Activated T-helper 1 cell treated with anti-CD3 and anti-CD28 coated beads, Interleukin-12 subunit alpha, Interleukin-12 subunit beta, Interleukin-2, Interleukin-4 antibody, amounts not matched to agents 30 ng/mL and 10 ng/mL and 1 ng/mL, durations not matched to agents 14 hours and 24 hours and 36 hours (primary cell): Measurements from ENCODE around the gene CAPG. TPM values are rescaled to one million over a fixed set of nuclear protein-coding genes. Genes with fewer than 3 reads are reported as not detected.
A peak's percentile ranks its signal among the peaks of the same experiment; 100 is the strongest.
"Not testable (repeated sequence)": the region's sequence is repeated elsewhere in the genome, so short reads cannot be mapped to it uniquely, and the experiment has no call there.

Source experiments
- DNase-seq: peaks from one replicate; pipeline ENCODE4 v3.0.0; 2021; ENCODE audit warnings: low spot score
- H3K27ac Mint-ChIP-seq: one replicate; pipeline ENCODE4 v1.8.0; 2021; ENCODE audit warnings: mild to moderate bottlenecking, mixed read lengths
- H3K27me3 Mint-ChIP-seq: one replicate; pipeline ENCODE4 v1.8.0; 2022; ENCODE audit warnings: mild to moderate bottlenecking, moderate library complexity, mixed read lengths; ENCODE audit not compliant: insufficient read depth
- H3K36me3 Mint-ChIP-seq: one replicate; pipeline ENCODE4 v1.8.0; 2021; ENCODE audit warnings: low read depth, mixed read lengths
- H3K4me1 Mint-ChIP-seq: one replicate; pipeline ENCODE4 v1.8.0; 2021; ENCODE audit warnings: low read depth, mixed read lengths
- H3K4me3 Mint-ChIP-seq: one replicate; pipeline ENCODE4 v1.8.0; 2021; ENCODE audit warnings: mild to moderate bottlenecking, moderate library complexity, mixed read lengths
- H3K9me3 Mint-ChIP-seq: one replicate; pipeline ENCODE4 v1.8.0; 2021; ENCODE audit warnings: mixed read lengths
- intact Hi-C: fragments of 100-400 bp; cut with micrococcal nuclease; formaldehyde crosslinking; loops from one replicate; pipeline ENCODE4 v1.15.1; 2024
- total RNA-seq: library from RNA; stranded (reverse); gene quantifications from 2 replicates; pipeline ENCODE4 v1.2.3, GENCODE V29; 2022

The CAPG gene
- total RNA-seq, 1 donor from 2014 or later: 35.5 TPM

DNA sequence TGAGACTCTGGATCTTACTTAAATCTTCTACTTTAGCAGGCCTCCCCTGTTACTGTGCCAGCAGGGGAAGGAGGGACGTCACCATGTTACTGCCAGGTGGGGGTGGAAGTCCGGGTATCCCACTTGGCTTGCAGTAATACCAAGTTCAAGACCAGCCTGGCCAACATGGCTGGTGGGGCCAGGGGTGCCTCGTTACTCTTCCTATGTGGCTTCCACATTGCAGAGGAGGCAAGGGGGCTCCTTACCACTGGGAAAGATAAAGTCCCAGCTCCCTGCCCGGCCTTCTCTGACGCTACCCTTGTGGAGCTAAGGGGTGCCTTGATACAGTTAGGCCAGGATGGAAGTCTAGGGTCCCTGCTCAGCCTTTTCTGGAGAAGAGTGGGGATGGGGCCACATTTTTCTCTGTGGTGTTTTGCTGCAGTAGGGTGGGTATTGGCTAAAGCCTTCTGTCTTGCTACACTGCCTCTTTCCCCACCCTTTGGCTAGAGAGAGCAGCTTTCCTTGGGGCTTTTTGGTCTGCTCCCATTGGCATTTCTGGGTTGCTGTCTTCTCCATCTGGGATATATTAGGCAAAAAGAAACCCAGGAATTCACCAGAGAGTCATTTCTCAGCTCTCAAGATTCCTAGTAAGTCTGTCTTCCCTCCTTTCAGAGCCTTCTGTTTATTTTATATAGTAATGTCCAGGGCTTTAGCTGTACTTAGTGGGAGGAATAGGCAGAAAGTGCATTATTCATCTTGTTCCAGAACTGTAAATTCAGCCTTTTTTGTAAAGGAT is 33.7 kb downstream of the CAPG start:
- no peak overlapping the region for H3K4me3 Mint-ChIP-seq
- DNase-seq: no peak
- no peaks in the 10 kb centered on the region for H3K27me3 Mint-ChIP-seq
- no peak overlapping the region for H3K27ac Mint-ChIP-seq
- intact Hi-C loops: no loop called here
- peaks cover 8% of the 10 kb centered on the region for H3K9me3 Mint-ChIP-seq
- no peaks in the 10 kb centered on the region for H3K4me1 Mint-ChIP-seq
- H3K36me3 Mint-ChIP-seq: peaks cover 45% of the 10 kb centered on the region

- no peaks in the 10 kb centered on the region for H3K9me3 Mint-ChIP-seq
- peaks cover 17% of the 10 kb centered on the region for H3K36me3 Mint-ChIP-seq
- H3K27me3 Mint-ChIP-seq: no peaks in the 10 kb centered on the region
- no peaks in the 10 kb centered on the region for H3K4me1 Mint-ChIP-seq
- intact Hi-C loops: no loop called here
- H3K4me3 Mint-ChIP-seq: no peak overlapping the region
- no peak overlapping the region for H3K27ac Mint-ChIP-seq
- DNase-seq: no peak
Observed at GRCh38 chr2:85371045-85371444, 39.1 kb downstream of the CAPG start.

DNA sequence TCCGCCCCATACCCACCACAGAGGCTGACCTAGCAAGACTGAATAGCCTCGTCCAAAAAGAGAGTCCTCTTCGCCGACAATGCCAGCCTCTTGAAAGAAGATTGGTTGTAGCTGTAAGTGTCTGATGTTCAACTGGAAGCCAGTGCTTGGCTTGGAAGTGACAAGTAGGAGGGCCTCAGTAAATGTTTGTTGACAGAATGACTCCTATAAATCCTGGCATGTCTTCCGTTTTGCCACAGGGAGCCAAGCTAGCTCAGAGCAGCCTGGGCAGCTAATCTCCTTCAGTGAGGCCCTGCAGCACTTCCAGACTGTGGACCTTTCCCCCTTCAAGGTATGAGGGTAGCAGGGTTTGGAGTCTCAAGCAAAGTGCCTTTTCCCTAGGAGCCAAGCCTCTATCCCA is 40.7 kb downstream of the CAPG start:
- no peaks in the 10 kb centered on the region for H3K9me3 Mint-ChIP-seq
- peaks cover 8% of the 10 kb centered on the region for H3K36me3 Mint-ChIP-seq
- no peak overlapping the region for H3K4me3 Mint-ChIP-seq
- H3K27me3 Mint-ChIP-seq: no peaks in the 10 kb centered on the region
- no peaks in the 10 kb centered on the region for H3K4me1 Mint-ChIP-seq
- DNase-seq: no peak
- intact Hi-C loops: no loop called here
- H3K27ac Mint-ChIP-seq: no peak overlapping the region

GRCh38 chr2:85368921-85369320 is 41.2 kb downstream of the CAPG start:
- DNase-seq: no peak
- H3K36me3 Mint-ChIP-seq: peaks cover 6% of the 10 kb centered on the region
- intact Hi-C loops: no loop called here
- H3K27ac Mint-ChIP-seq: no peak overlapping the region
- no peaks in the 10 kb centered on the region for H3K4me1 Mint-ChIP-seq
- no peaks in the 10 kb centered on the region for H3K9me3 Mint-ChIP-seq
- H3K4me3 Mint-ChIP-seq: no peak overlapping the region
- H3K27me3 Mint-ChIP-seq: no peaks in the 10 kb centered on the region

GRCh38 chr2:85367180-85367579 is 43.0 kb downstream of the CAPG start:
- no peak overlapping the region for H3K4me3 Mint-ChIP-seq
- no peaks in the 10 kb centered on the region for H3K9me3 Mint-ChIP-seq
- no peak overlapping the region for H3K27ac Mint-ChIP-seq
- no peaks in the 10 kb centered on the region for H3K4me1 Mint-ChIP-seq
- DNase-seq: no peak
- intact Hi-C loops: no loop called here
- peaks cover 14% of the 10 kb centered on the region for H3K36me3 Mint-ChIP-seq
- no peaks in the 10 kb centered on the region for H3K27me3 Mint-ChIP-seq

GRCh38 chr2:85362653-85363387 is 47.3 kb downstream of the CAPG start:
- H3K4me3 Mint-ChIP-seq, H3K4me1 Mint-ChIP-seq: not testable (repeated sequence)

GRCh38 chr2:85357736-85358135 is 52.4 kb downstream of the CAPG start:
- peaks cover 42% of the 10 kb centered on the region for H3K4me1 Mint-ChIP-seq
- H3K4me3 Mint-ChIP-seq: no peak overlapping the region

More at GRCh38 chr2:85362653-85363387, 47.3 kb downstream of the CAPG start:
- H3K36me3 Mint-ChIP-seq: peaks cover 22% of the 10 kb centered on the region
- H3K9me3 Mint-ChIP-seq, DNase-seq, H3K27me3 Mint-ChIP-seq, intact Hi-C loops, H3K27ac Mint-ChIP-seq: not testable (repeated sequence)

DNA sequence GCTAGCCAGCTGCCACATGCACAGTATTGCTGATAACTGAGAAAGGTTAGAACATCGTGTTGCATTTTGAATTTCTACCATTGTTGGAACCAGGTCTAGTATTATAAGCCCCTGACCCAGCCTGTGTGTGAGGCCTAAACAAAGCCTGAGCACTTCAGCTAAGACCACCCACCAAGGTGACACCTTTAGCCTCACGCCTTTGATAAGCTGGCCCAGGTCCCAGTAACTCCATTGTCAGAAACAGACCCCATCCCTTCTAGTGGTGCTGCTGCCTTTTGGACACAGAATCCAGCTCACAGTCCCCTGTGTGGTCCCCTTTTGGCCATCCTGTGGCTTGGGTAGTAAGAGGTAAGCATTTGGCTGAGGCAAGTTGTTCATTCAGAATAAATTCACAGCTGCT is 54.0 kb downstream of the CAPG start:
- intact Hi-C loops: loop anchor here (10.0 kb wide), 1 partner anchor 839 kb away; the partner anchor contains the start of genes IMMT and MRPL35
- H3K27ac Mint-ChIP-seq: no peak overlapping the region
- H3K4me3 Mint-ChIP-seq: no peak overlapping the region
- H3K9me3 Mint-ChIP-seq: no peaks in the 10 kb centered on the region
- peaks cover 23% of the 10 kb centered on the region for H3K36me3 Mint-ChIP-seq
- no peak for DNase-seq
- peaks cover 44% of the 10 kb centered on the region for H3K4me1 Mint-ChIP-seq
- no peaks in the 10 kb centered on the region for H3K27me3 Mint-ChIP-seq

More at GRCh38 chr2:85357736-85358135, 52.4 kb downstream of the CAPG start:
- intact Hi-C loops: loop anchor here (10.0 kb wide), 1 partner anchor 837 kb away; the partner anchor contains the start of genes IMMT and MRPL35
- DNase-seq: no peak
- Mint-ChIP-seq H3K9me3 (no peaks in the 10 kb centered on the region), H3K27me3 (no peaks in the 10 kb centered on the region), H3K36me3 (peaks cover 29% of the 10 kb centered on the region), H3K27ac (no peak overlapping the region)

DNA sequence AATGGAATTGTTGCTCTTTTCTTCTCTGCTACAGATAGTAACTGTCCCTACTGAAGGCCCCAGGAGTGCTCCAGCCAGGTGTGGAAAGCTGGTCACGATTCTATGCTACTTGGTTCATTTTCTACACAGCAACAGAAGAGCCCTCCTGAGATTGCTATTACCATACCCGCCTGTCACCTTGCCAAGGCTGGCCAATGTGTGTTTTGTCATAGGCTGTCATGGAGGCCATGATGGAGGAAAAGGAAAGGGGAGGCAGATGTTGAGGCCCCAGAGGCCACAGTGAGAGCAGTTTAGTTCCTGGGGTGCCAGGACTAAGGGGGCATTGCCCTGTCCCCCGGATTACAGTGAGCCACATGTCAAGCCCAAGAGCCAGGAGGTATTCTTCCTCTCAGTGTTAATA is 54.6 kb downstream of the CAPG start:
- DNase-seq: no peak

GRCh38 chr2:85355073-85355410 is 55.1 kb downstream of the CAPG start:
- no peak for DNase-seq
- Mint-ChIP-seq H3K27ac (peak overlapping the region; percentile 98), H3K4me1 (peaks cover 44% of the 10 kb centered on the region), H3K9me3 (no peaks in the 10 kb centered on the region), H3K36me3 (peaks cover 31% of the 10 kb centered on the region), H3K27me3 (no peaks in the 10 kb centered on the region), H3K4me3 (peak overlapping the region; percentile 100)
- intact Hi-C loops: loop anchor here (2.0 to 10.0 kb wide), 2 partner anchors 198 to 840 kb away; partner anchors contain the start of genes IMMT and MRPL35

More for the DNA sequence above, 54.6 kb downstream of the CAPG start:
- H3K27me3 Mint-ChIP-seq: no peaks in the 10 kb centered on the region
- peaks cover 44% of the 10 kb centered on the region for H3K4me1 Mint-ChIP-seq
- peak overlapping the region; percentile 100 for H3K4me3 Mint-ChIP-seq
- no peaks in the 10 kb centered on the region for H3K9me3 Mint-ChIP-seq
- peaks cover 28% of the 10 kb centered on the region for H3K36me3 Mint-ChIP-seq
- intact Hi-C loops: loop anchor here (2.0 to 10.0 kb wide), 2 partner anchors 197 to 839 kb away; partner anchors contain the start of genes IMMT and MRPL35
- peak overlapping the region; percentile 73 for H3K27ac Mint-ChIP-seq

GRCh38 chr2:85354286-85355072 is 55.7 kb downstream of the CAPG start, which contains the start of the genes ELMOD3 and RETSAT:
TSS of gene ELMOD3 (plus strand) at chr2:85354769. CDS start at chr2:85357199, 2,430 bp downstream.
TSS of gene RETSAT (minus strand) at chr2:85354528. CDS start at chr2:85354507, 21 bp downstream.
- no peaks in the 10 kb centered on the region for H3K27me3 Mint-ChIP-seq
- H3K9me3 Mint-ChIP-seq: no peaks in the 10 kb centered on the region
- peak within 1 kb of the TSS; percentile 100 for H3K4me3 Mint-ChIP-seq
- peak within 1 kb of the TSS; percentile 98 for H3K27ac Mint-ChIP-seq
- peak; percentile 97 for DNase-seq
- peaks cover 31% of the 10 kb centered on the region for H3K36me3 Mint-ChIP-seq
- peaks cover 44% of the 10 kb centered on the region for H3K4me1 Mint-ChIP-seq
- intact Hi-C loops: loop anchor here (1.0 to 10.0 kb wide), 12 partner anchors 26 to 1088 kb away; partner anchors contain the start of genes GGCX, IMMT, KDM3A and MRPL35

- Mint-ChIP-seq H3K9me3 (no peaks in the 10 kb centered on the region), H3K36me3 (peaks cover 31% of the 10 kb centered on the region), H3K4me1 (peaks cover 44% of the 10 kb centered on the region), H3K27me3 (no peaks in the 10 kb centered on the region), H3K27ac (peak overlapping the region; percentile 98), H3K4me3 (peak overlapping the region; percentile 100)
- no peak for DNase-seq
- intact Hi-C loops: loop anchor here (1.0 to 10.0 kb wide), 12 partner anchors 26 to 1088 kb away; partner anchors contain the start of genes GGCX, IMMT, KDM3A and MRPL35
Observed at GRCh38 chr2:85353876-85354285, 56.3 kb downstream of the CAPG start.
